ENCODE data around the gene ARHGAP8.
"Not testable (repeated sequence)": the region's sequence is repeated elsewhere in the genome, so short reads cannot be mapped to it uniquely, and the experiment has no call there.

Gene ARHGAP8

GRCh38 chr22:44837481-44837880 lies 85.1 kb downstream of the ARHGAP8 start:
- no peak for DNase-seq

- no peak for DNase-seq
Measured at GRCh38 chr22:44838316-44839016, 86.1 kb downstream of the ARHGAP8 start.

- DNase-seq, result no peak
Measured at GRCh38 chr22:44839061-44839460, 86.7 kb downstream of the ARHGAP8 start.

- DNase-seq, result no peak
Measured at GRCh38 chr22:44839721-44840120, 87.3 kb downstream of the ARHGAP8 start.

- no peak for DNase-seq
Measured at GRCh38 chr22:44840611-44841322, 88.4 kb downstream of the ARHGAP8 start.

- no peak for DNase-seq
Measured at GRCh38 chr22:44842417-44842816, 90.0 kb downstream of the ARHGAP8 start.

GRCh38 chr22:44845191-44845590 lies 92.8 kb downstream of the ARHGAP8 start:
- DNase-seq, result no peak

- no peak for DNase-seq
Measured at GRCh38 chr22:44845796-44846720, 93.7 kb downstream of the ARHGAP8 start.

GRCh38 chr22:44846726-44847275 lies 94.4 kb downstream of the ARHGAP8 start:
- DNase-seq, result no peak

- no peak for DNase-seq
Measured at GRCh38 chr22:44847380-44847779, 95.0 kb downstream of the ARHGAP8 start.

GRCh38 chr22:44847892-44848291 lies 95.5 kb downstream of the ARHGAP8 start:
- DNase-seq, result no peak

GRCh38 chr22:44848296-44848741 lies 95.9 kb downstream of the ARHGAP8 start:
- DNase-seq, result no peak

- DNase-seq, result no peak
Measured at GRCh38 chr22:44848791-44849420, 96.5 kb downstream of the ARHGAP8 start.

GRCh38 chr22:44850946-44851345 lies 98.6 kb downstream of the ARHGAP8 start:
- no peak for DNase-seq

- not testable (repeated sequence) for DNase-seq
Measured at GRCh38 chr22:44854641-44855040, 102.3 kb downstream of the ARHGAP8 start.

- no peak for DNase-seq
Measured at GRCh38 chr22:44855855-44856254, 103.5 kb downstream of the ARHGAP8 start.

- DNase-seq, result not testable (repeated sequence)
Measured at GRCh38 chr22:44858819-44859218, 106.4 kb downstream of the ARHGAP8 start.

GRCh38 chr22:44859641-44860040 lies 107.3 kb downstream of the ARHGAP8 start:
- no peak for DNase-seq

GRCh38 chr22:44860311-44860710 lies 107.9 kb downstream of the ARHGAP8 start:
- no peak for DNase-seq

GRCh38 chr22:44861245-44861644 lies 108.9 kb downstream of the ARHGAP8 start:
- DNase-seq, result no peak

- DNase-seq, result no peak
Measured at GRCh38 chr22:44862281-44862680, 109.9 kb downstream of the ARHGAP8 start.

Measured in NCI-H1092 treated with DMSO at 0.1 percent for 48 hours (cell line).